Osteoblast (primary cell): ENCODE results near the gene ZBTB40. TPM values are rescaled to one million over a fixed set of nuclear protein-coding genes. Genes with fewer than 3 reads are reported as not detected.

Source experiments
- DNase-seq: peaks from one replicate; pipeline ENCODE4 v3.0.0; 2011; ENCODE audit warnings: low spot score, mixed read lengths; ENCODE audit not compliant: insufficient read length; ENCODE audit errors: missing footprints
- H2AFZ ChIP-seq: 2 replicates; pipeline ENCODE4 v1.6.0; 2011; ENCODE audit warnings: mild to moderate bottlenecking, low read length
- H3K27ac ChIP-seq: 2 replicates; pipeline ENCODE4 v1.5.1; 2011; ENCODE audit warnings: mild to moderate bottlenecking, low read depth, low read length, moderate library complexity
- H3K27me3 ChIP-seq: 2 replicates; pipeline ENCODE4 v1.6.0; 2012; ENCODE audit warnings: mild to moderate bottlenecking, control low read depth, inconsistent platforms, low read length, moderate library complexity; ENCODE audit not compliant: insufficient read depth
- H3K36me3 ChIP-seq: 2 replicates; pipeline ENCODE4 v1.5.1; 2011; ENCODE audit warnings: mild to moderate bottlenecking, low read length, control low read depth, moderate library complexity; ENCODE audit not compliant: insufficient read depth
- H3K4me1 ChIP-seq: 2 replicates; pipeline ENCODE4 v1.5.1; 2011; ENCODE audit warnings: mild to moderate bottlenecking, low read length, control low read depth, moderate library complexity; ENCODE audit not compliant: insufficient read depth
- H3K4me2 ChIP-seq: 2 replicates; pipeline ENCODE4 v1.6.0; 2011; ENCODE audit warnings: mild to moderate bottlenecking, low read length; ENCODE audit not compliant: insufficient read depth
- H3K4me3 ChIP-seq: fragments of 200-600 bp; sonication (generic); 3 replicates; pipeline ENCODE4 v1.5.1; 2012; ENCODE audit warnings: mild to moderate bottlenecking, low read length, inconsistent platforms; ENCODE audit not compliant: insufficient read depth
- H3K79me2 ChIP-seq: 2 replicates; pipeline ENCODE4 v1.6.0; 2012; ENCODE audit warnings: mild to moderate bottlenecking, low read length, control low read depth, inconsistent platforms; ENCODE audit not compliant: insufficient read depth
- H3K9me3 ChIP-seq: 2 replicates; pipeline ENCODE4 v1.5.1; 2011; ENCODE audit warnings: low read depth, low read length, control low read depth
- H4K20me1 ChIP-seq: 2 replicates; pipeline ENCODE4 v1.6.0; 2012; ENCODE audit warnings: mild to moderate bottlenecking, low read length, control low read depth; ENCODE audit not compliant: insufficient read depth
- total RNA-seq: library from RNA; depleted of rRNA; stranded (reverse); fragments of >200 nt; gene quantifications from 2 replicates; pipeline ENCODE4 v1.2.3, GENCODE V29; 2012
- TF ChIP-seq, protein P1 (sequence below): IDR thresholded peaks from 2 replicates; pipeline ENCODE4 v1.5.1; 2011; ENCODE audit warnings: mild to moderate bottlenecking, low read depth, low read length, moderate library complexity; ENCODE audit errors: extremely low read depth

Gene ZBTB40
- total RNA-seq, 1 donor = 16.3 TPM

DNA sequence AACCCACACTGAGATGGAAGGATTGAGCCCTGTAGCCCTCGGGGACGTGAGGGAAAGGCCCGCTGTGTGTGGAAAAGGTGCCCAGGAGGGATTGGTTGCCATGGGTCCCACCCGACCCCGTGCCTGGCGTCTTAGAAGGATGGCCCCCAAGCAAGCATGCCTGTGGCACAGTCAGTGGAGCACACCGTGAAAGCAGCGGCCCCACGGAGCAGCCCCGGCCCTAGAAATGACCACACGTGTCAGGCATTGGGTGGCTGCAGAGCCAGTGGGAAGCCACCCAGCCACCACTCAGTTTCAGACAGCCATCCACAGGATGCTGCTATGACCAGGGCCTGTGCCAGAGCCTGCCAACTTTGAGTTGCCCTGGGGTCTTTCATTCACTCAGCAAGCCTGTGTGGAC lies 98.4 kb downstream of the ZBTB40 start:
- Histone ChIP-seq H3K27me3 (peaks cover 59% of the 10 kb centered on the region), H3K79me2 (no peaks in the 10 kb centered on the region), H3K36me3 (no peaks in the 10 kb centered on the region), H3K27ac (no peak overlapping the region), H3K4me3 (no peak overlapping the region), H3K4me1 (no peaks in the 10 kb centered on the region), H4K20me1 (no peaks in the 10 kb centered on the region), H2AFZ (no peak overlapping the region), H3K9me3 (no peaks in the 10 kb centered on the region), H3K4me2 (no peak overlapping the region)
- TF ChIP-seq, protein P1, sequence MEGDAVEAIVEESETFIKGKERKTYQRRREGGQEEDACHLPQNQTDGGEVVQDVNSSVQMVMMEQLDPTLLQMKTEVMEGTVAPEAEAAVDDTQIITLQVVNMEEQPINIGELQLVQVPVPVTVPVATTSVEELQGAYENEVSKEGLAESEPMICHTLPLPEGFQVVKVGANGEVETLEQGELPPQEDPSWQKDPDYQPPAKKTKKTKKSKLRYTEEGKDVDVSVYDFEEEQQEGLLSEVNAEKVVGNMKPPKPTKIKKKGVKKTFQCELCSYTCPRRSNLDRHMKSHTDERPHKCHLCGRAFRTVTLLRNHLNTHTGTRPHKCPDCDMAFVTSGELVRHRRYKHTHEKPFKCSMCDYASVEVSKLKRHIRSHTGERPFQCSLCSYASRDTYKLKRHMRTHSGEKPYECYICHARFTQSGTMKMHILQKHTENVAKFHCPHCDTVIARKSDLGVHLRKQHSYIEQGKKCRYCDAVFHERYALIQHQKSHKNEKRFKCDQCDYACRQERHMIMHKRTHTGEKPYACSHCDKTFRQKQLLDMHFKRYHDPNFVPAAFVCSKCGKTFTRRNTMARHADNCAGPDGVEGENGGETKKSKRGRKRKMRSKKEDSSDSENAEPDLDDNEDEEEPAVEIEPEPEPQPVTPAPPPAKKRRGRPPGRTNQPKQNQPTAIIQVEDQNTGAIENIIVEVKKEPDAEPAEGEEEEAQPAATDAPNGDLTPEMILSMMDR = no peak
- peak; percentile 51 for DNase-seq

DNA sequence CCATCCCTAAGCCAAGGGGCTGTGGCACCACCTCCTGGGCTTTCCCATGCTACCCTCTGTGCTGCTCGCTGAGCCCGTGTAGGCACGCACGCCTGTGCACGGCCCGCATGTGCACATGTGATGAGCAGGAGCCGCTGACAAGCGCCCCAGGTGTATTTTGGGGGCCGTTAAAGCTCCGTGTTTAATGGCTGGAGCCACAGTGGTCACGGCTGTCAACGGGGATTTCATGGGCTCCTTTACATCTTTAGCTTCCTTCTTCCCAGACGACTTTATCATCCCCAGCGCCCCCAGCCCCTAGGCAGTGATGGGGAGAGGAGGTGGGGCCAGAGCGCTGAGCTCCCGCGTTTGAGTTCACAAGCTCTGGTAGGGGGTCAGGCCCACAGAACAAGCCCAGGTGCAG lies 99.9 kb downstream of the ZBTB40 start:
- no peak overlapping the region for H3K27ac ChIP-seq
- no peak overlapping the region for H3K4me3 ChIP-seq
- H3K79me2 ChIP-seq = no peaks in the 10 kb centered on the region
- no peaks in the 10 kb centered on the region for H3K36me3 ChIP-seq
- no peaks in the 10 kb centered on the region for H3K9me3 ChIP-seq
- TF ChIP-seq, protein P1 = no peak
- DNase-seq = peak; percentile 56
- H4K20me1 ChIP-seq = no peaks in the 10 kb centered on the region
- no peak overlapping the region for H3K4me2 ChIP-seq
- no peaks in the 10 kb centered on the region for H3K4me1 ChIP-seq
- H3K27me3 ChIP-seq = peaks cover 52% of the 10 kb centered on the region
- H2AFZ ChIP-seq = no peak overlapping the region

DNA sequence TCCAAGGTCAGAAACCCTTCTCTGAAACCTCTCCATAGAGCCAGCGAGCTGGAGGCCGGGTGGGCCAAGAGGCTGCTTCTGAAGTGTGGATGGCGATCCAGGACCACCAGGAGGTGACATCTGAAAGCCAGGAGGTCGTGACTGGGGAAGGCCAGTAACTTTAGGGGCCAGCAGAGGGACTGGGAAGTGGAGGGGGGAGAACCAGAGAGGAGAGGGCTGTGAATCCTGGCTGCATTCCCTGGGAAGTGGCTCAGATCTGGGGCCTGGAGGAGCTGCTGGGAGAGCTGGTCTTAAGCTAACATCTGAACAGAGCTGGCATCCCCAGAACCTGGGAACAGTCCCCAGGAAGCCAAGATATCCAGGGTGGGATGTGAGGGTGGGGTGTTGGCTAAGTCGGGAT lies 100.4 kb downstream of the ZBTB40 start:
- no peak overlapping the region for H3K4me3 ChIP-seq
- no peaks in the 10 kb centered on the region for H3K4me1 ChIP-seq
- no peak overlapping the region for H3K27ac ChIP-seq
- H3K36me3 ChIP-seq = no peaks in the 10 kb centered on the region
- no peak overlapping the region for H3K4me2 ChIP-seq
- no peaks in the 10 kb centered on the region for H3K9me3 ChIP-seq
- no peaks in the 10 kb centered on the region for H3K79me2 ChIP-seq
- peaks cover 52% of the 10 kb centered on the region for H3K27me3 ChIP-seq
- DNase-seq = peak; percentile 59
- H4K20me1 ChIP-seq = no peaks in the 10 kb centered on the region
- TF ChIP-seq, protein P1 = no peak
- no peak overlapping the region for H2AFZ ChIP-seq

DNA sequence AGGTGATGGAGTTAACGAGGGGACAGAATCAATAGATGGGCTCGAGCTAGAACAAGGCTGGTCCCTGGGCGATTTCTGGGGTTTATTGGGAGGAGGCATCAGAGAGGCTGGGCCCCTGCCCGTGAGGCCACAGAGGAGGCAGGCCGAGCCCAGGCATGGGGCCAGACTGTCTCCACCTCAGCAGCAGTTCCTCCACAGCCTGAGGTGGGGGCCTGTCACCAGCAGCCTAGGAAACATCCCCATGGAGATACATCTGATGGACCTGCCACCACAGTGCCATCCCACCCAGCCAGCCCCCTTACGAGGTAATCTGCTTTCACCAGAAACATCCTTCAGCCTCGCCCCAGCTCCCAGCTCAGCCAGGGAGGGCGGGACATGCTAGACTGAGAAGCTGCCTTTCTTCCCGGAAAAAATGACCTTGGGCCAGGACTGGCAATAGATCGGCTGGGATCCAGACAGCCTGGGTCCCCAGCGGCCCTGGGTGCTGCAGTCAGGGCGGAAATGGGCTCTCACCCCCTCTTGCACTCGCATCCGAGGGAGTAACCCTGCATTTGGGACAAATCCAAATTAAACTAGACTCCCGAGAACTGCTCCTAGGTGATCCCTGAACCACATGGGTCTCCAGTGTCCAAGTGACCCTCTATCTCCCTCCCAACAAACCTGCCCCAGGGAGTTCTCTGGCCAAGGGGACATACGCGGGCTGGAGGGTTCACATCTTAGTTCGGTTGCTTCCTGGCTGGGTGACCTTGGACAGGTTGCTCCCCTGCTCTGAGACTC lies 101.6 kb downstream of the ZBTB40 start:
- H3K27me3 ChIP-seq = peaks cover 56% of the 10 kb centered on the region
- TF ChIP-seq, protein P1 = no peak
- no peaks in the 10 kb centered on the region for H3K36me3 ChIP-seq
- peak; percentile 88 for DNase-seq
- H3K4me1 ChIP-seq = no peaks in the 10 kb centered on the region
- H3K9me3 ChIP-seq = no peaks in the 10 kb centered on the region
- H3K4me3 ChIP-seq = no peak overlapping the region
- peaks cover 2% of the 10 kb centered on the region for H4K20me1 ChIP-seq
- no peaks in the 10 kb centered on the region for H3K79me2 ChIP-seq
- no peak overlapping the region for H3K4me2 ChIP-seq
- no peak overlapping the region for H3K27ac ChIP-seq
- no peak overlapping the region for H2AFZ ChIP-seq
